Neural progenitor cell (in vitro differentiated cells): ENCODE data around the gene KAZALD1.

Experiments
- EZH2 ChIP-seq: fragments of 200-600 bp; sonication (generic); IDR thresholded peaks from 2 replicates; pipeline ENCODE4 v1.6.1; 2017; ENCODE audit warnings: antibody characterized with exemption, mild to moderate bottlenecking, moderate library complexity
- TF ChIP-seq, protein P1 (sequence below): fragments of 200-600 bp; sonication (generic); IDR thresholded peaks from 2 replicates; pipeline ENCODE4 v1.5.1; 2017; ENCODE audit warnings: antibody characterized with exemption, mild to moderate bottlenecking

DNA sequence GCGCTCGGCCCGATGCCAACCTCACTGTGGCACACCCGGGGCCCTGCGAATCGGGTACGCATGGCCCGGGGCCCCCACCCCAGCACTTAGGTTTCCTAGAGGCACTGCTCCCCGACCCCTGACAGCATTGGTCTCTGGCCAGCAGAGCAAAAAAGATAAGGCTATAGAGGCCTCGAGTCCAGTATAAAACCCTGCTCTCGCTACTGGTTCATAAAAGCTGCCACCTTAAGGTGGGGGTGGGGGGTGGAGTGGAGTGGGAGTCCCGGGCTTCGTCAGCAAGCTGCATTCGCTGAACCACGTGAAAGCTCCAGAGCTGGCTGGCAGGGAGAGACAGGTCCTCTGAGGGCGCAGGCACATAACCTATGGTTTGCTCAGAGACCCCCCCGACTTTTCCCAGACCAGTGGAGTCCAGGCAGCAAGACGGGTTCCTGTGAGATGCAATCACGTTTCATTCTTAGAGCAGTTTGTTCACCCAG is 1.3 kb downstream of the KAZALD1 start:
- peak; percentile 84 for TF ChIP-seq EZH2
- TF ChIP-seq, protein P1, sequence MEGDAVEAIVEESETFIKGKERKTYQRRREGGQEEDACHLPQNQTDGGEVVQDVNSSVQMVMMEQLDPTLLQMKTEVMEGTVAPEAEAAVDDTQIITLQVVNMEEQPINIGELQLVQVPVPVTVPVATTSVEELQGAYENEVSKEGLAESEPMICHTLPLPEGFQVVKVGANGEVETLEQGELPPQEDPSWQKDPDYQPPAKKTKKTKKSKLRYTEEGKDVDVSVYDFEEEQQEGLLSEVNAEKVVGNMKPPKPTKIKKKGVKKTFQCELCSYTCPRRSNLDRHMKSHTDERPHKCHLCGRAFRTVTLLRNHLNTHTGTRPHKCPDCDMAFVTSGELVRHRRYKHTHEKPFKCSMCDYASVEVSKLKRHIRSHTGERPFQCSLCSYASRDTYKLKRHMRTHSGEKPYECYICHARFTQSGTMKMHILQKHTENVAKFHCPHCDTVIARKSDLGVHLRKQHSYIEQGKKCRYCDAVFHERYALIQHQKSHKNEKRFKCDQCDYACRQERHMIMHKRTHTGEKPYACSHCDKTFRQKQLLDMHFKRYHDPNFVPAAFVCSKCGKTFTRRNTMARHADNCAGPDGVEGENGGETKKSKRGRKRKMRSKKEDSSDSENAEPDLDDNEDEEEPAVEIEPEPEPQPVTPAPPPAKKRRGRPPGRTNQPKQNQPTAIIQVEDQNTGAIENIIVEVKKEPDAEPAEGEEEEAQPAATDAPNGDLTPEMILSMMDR: no peak
